A673 (cell line): ENCODE results near the gene NSUN2.

Experiments used
- EZH2 ChIP-seq: fragments of 200-600 bp; sonication (generic); IDR thresholded peaks from 2 replicates; pipeline ENCODE4 v1.6.1; 2017; ENCODE audit warnings: borderline replicate concordance, low read depth, mild to moderate bottlenecking, mixed read lengths, antibody characterized with exemption, low read length; ENCODE audit not compliant: poor library complexity, severe bottlenecking
- TF ChIP-seq, protein P1 (sequence below): fragments of 300-800, 200-600 bp; sonication (generic); conservative IDR thresholded peaks from 2 replicates; pipeline ENCODE4 v1.5.1; 2017; ENCODE audit warnings: low read depth, mild to moderate bottlenecking, antibody characterized with exemption, low read length, moderate library complexity, mixed read lengths

DNA sequence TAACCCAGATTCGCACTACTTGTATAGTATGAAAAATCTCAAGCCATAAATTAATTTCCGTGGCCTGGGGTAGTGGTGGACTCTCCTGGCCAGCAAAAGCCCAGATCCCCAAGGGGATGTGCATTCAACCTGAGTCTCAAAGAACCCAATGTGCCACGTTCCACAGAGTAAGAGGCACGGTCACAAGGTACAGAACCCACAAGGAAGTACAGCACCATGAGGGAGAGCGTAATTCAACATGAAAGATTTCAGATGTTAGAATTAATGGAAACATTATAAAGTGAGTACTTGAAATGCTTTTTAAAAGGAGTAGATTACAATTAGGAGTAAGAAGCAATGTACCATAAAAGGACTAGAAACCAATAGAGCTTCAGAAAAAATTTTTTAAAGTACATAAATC lies 23.8 kb upstream of the NSUN2 start:
- TF ChIP-seq, protein P1, sequence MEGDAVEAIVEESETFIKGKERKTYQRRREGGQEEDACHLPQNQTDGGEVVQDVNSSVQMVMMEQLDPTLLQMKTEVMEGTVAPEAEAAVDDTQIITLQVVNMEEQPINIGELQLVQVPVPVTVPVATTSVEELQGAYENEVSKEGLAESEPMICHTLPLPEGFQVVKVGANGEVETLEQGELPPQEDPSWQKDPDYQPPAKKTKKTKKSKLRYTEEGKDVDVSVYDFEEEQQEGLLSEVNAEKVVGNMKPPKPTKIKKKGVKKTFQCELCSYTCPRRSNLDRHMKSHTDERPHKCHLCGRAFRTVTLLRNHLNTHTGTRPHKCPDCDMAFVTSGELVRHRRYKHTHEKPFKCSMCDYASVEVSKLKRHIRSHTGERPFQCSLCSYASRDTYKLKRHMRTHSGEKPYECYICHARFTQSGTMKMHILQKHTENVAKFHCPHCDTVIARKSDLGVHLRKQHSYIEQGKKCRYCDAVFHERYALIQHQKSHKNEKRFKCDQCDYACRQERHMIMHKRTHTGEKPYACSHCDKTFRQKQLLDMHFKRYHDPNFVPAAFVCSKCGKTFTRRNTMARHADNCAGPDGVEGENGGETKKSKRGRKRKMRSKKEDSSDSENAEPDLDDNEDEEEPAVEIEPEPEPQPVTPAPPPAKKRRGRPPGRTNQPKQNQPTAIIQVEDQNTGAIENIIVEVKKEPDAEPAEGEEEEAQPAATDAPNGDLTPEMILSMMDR, result no peak
- no peak for TF ChIP-seq EZH2
